GM21576 (cell line): ENCODE results near the gene SYMPK.

Experiments used
- ATAC-seq: cut with Tn5 transposase; IDR thresholded peaks from one replicate; pipeline ENCODE4 v1.9.1; 2021; ENCODE audit warnings: mild to moderate bottlenecking, moderate library complexity; ENCODE audit not compliant: unreplicated experiment

The SYMPK gene

DNA sequence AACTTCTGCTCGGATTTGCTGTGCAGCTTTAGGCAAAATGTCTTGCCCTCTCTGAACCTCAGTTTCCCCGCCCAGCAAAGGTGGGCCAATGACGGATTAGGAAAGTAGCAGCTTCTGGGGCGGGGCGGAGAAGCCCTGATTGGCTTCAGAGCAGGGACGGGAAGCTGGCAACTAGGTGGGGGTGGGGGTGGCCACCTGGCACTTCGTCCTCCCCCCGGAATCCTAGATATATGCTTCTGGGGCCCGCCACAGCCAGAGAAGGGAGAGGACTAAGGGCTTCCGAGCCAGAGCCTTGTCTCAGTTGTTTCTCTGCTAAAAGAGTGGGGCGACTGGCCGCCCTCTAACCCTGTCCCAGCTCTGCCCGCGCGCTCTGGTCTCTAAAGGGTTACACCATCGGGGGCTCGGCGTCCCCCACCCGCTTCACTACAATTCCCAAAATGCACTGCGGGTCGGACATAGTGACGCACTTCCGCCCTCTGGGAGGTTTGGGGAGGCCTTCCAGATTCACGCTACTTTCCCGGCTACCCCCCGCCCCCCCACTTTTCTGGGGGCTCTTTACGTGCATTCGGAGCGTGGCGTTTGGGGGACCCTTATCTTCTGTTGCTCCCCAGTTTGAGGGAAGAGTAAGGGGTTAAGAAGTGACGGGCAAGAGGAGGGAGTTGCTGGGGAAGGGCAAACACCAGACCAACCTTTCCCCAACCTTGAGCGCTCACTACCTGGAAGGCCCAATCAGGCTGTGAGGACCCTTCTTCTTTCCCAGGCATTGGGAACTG, 23.7 kb upstream of the SYMPK start:
- ATAC-seq, result peak; percentile 42

GRCh38 chr19:45885556-45886426, 22.8 kb upstream of the SYMPK start, which contains the start of gene IRF2BP1:
IRF2BP1 (minus strand) TSS chr19:45886141; CDS start chr19:45885774, 367 bp downstream.
- peak; percentile 45 for ATAC-seq

DNA sequence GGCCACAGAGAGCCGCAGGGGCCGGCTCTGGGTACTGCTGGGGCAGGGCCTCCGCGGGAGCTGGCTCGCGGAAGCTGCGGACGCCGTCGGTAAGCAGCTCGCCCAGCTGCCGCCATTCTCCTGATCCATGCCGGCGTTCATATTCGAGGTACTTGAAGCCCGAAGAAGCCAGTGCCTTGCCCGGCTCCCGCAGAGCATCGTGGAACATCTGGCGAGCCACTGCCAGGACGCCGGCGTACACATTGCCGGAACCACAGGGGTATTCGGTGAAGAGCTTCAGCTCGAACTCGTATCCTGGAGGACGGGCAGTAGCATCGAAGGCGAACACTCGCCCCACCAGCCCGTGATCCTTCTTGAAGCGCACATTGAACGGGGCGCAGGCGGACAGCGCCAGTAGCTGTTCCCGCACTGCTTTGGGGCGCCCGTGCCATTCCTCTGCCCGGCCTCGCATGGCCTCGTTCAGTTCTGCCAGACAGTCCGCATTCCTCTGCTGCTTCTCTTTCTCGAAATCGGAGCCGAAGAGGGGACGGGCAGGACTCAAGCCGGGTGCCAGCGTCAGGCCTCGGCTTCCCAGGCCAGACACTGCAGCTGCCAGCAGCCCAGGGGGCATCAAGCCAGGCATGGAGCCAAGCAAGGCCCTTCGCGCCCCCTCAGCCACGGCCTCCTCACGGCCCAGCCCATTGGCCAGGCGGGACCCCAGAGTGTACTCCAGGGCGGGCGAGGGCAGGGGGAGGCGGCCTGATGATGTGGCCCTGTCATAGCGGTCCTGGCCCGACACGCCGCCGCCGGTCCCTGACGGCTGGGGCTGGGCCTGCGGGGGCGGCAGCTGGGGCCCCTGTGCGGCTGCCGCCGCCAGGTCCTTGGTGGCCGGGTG, 22.0 kb upstream of the SYMPK start:
- peak; percentile 6 for ATAC-seq

DNA sequence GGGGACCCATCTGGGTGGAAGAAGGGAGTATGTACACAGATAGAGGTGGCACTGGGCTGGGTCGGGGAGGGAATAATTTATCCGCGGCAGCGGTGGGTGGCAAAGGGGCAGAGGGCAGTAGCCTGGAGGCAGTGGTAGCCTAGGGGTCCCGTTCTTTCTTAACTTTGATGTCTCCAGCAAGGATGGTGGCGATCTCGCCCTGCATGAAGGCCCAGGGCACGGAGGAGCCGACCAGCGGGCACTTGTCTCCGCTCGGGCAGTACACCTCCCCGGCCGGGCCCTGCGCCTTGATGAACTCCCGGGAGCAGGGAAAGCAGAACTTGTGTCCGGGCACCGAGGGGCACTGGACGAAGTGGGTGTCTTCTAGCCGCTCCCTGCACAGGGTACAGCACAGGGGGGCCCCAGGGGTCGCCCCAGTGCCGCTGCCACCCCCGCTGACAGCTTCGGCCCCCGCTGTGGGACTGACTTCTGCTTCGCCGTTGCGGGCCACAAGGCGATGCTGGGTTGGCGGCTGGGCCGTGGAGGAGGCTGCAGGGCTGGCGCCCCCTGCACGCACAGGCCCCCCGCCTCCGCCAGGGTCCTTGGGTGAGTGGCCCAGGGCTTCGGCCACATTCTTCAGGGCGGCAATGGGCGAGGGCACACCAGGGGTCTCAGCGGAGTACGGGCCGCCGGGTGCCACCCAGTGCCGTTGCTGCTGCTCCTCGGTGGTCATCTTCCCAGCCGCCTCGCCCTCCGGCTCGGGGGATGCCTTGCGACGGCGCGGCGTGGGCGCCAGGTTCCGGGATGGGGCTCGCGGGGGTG, 21.1 kb upstream of the SYMPK start:
- ATAC-seq, result no peak

GRCh38 chr19:45883586-45883880, 20.6 kb upstream of the SYMPK start:
- ATAC-seq, result no peak

DNA sequence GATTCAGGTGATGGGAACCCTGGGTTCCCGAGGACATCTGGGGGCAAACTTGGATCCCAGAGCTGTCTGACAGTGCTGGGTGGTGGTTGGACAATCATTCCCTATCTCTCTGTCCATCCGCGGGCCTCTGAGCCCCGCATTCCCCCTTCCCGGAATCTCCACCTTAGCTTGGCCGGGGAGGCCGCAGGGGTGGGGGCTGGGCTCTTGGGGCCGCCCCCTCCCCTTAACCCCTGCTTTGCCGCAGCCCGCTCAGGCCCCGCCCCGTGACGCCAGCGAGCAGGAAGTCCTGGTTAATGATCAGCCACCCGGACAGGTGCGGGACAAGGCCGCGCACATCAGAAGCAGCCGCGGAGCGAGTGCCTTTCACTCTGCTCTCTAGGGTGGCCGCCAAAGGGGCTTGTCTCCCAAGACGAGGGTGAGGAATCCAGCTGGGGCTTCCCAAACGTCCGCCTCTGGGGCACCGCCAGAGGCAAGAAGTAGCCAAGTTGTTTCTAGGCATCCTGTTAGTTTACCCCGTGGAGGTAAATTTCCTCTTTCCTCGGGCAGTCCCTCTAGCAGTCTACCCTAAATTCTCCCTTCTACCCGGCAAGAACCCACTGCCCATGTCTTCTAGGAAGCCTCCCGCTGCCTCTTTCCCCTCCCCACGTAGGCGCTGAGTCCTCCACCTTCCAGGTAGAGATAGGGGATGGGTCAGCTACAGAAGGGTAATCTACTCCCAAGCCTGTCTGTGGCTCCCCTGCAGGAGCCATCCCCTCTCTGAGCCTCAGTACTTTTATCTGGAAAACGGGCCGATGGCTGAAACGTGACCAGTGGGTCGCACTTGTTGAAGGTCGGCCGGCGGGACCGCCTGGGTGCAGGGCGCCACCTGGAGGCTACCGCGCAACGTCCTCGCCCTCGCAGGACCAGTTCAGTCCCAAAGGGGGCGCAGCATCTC, 20.0 kb upstream of the SYMPK start:
- peak; percentile 26 for ATAC-seq

DNA sequence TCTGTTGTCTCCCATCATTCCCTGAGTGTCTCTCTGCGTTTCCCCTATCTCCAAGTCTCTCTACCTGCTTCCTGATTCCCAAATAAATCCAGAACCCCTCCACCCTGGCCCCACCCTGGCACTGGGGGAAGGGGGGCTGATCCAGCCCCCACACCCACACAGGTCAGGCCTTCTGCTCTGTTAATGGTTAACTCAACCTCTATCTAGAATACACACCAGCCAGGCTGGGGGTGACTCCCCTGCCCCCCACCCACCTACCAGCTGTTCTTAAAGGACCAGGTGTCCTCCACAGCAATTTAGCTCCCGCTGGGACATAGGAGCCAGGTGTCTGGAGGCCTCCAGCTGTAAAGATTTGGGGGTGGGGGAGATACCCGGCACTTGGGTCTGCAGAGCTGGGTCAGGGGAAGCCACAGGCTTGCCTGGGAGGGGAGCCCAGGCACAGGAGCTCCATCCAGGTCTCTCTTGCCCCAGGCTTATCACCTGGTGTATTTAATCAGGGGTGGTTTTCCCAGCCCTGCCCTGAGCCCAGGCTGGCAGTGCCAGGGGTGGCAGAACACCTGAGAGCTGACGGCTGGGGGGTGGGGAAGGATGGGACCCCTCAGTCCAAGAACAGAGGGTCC, 19.1 kb upstream of the SYMPK start:
- no peak for ATAC-seq

GRCh38 chr19:45881082-45881908, 18.3 kb upstream of the SYMPK start:
- ATAC-seq, result no peak

GRCh38 chr19:45879971-45880370, 17.0 kb upstream of the SYMPK start:
- no peak for ATAC-seq

DNA sequence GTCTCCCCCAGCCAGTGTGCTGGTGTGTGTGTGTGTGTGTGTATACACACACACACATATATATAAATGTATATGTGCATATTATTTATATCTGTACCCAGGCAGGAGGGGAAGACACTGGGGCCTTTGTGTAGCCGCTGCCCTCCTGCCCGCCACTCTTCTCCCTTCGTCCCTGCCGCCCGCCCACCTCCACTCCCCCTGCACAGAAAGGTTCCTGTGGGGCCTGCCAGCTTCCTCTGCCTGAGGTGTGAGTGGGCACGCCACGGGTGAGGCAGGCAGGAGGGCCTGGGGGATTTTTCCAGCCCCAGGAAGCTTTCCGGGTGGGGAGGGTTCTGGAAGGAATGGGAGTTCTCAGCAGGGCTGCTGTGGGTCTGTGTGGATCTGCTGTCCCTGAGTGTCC, 16.1 kb upstream of the SYMPK start:
- ATAC-seq, result no peak

DNA sequence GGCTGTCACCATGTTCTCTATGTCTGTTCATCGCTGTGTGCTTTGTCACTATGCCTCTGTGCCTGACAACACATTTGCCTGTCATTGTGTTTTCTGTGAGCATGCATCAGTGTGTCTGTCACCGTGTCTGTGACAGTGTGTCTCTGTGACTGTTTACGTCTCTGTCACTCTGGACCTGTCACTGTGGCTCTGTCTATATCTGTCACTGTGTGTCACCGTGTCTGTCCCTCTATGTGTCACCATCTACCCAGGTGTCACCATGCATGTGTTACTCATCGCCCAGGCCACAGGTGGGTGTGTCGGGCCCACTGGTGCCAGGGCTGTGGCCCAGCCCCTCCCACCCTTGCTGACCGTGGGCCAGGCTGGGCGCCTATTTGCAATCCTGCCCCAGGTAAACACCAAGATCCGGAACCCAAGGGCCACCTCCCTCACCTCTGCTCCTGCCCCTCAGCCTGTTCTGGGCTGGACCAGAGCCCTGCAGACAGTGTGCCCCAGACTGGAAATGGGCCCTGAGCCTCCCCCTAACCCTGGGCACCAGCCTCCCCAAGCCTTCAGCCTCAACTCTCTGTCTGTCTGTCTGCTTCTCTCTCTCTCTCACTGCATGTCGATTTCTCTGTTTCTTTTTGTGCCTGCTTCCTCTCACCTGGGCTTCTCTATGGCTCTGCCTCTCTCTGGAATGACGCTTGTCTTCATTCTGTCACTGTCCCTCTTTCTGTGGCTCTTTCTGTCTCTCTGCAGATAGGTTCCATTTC, 15.3 kb upstream of the SYMPK start:
- ATAC-seq, result no peak

- no peak for ATAC-seq
Observed at GRCh38 chr19:45876411-45877197, 13.7 kb upstream of the SYMPK start.

- no peak for ATAC-seq
Observed at GRCh38 chr19:45876161-45876410, 13.1 kb upstream of the SYMPK start.

DNA sequence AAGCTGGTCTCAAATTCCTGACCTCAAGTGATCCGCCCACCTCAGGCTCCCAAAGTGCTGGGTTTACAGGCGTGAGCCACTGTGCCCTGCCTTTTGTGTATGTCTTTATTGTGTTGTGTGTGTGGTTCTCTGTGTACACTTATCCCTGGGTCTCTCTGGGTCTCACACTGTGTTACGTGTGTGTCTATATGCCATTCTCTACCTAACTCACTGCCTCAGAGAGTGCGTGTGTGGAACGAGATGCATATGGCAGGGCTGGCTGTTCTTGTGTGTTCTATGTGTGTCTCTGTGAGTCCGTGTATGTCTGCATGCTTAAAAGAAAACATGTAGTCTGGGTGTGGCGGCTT, 11.6 kb upstream of the SYMPK start:
- ATAC-seq, result no peak

- ATAC-seq, result no peak
Observed at GRCh38 chr19:45873219-45873772, 10.3 kb upstream of the SYMPK start.

- ATAC-seq, result no peak
Observed at GRCh38 chr19:45872095-45872919, 9.4 kb upstream of the SYMPK start.
